Measurements from ENCODE around the gene BMERB1.

Gene BMERB1

GRCh38 chr16:15597822-15598647, 163.6 kb downstream of the BMERB1 start:
- no peak overlapping the region for H3K4me3 ChIP-seq (replicated peaks; ENCODE audit: low read depth, low read length)
- DNase-seq (ENCODE audit: low read depth) = no peak
- TF ChIP-seq CTCF (IDR thresholded peaks at IDR 0.05; ENCODE audit: low read length, missing control alignments) = no peak

DNA sequence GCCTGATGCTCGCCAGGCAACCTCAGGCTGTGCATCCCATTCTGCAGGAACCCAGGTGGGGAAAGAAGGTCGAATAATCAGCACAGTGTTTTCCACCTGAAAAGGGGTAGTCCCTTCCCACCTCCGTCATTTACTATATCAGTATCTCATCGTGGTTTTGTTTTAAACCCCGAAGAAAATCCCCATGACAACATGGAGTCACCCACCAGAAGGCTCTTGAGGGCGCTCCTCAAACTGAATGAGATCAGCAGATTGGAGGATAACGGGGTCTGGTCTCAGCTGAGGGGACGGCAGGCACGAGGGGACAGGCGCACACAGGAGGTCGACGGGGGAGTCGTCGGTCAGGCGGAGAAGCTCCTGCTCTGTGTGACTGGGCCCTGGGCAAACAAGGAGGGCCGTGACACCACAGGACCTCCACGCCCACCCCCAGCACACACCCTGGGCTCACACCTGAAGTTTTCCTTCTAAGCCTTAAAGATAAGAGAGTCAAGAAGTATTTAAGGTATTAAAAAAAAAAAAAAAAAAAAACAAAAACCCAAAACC, 164.3 kb downstream of the BMERB1 start:
- DNase-seq (ENCODE audit: low read depth) = no peak
- TF ChIP-seq CTCF (IDR thresholded peaks at IDR 0.05; ENCODE audit: low read length, missing control alignments) = no peak
- no peak overlapping the region for H3K4me3 ChIP-seq (replicated peaks; ENCODE audit: low read depth, low read length)

GRCh38 chr16:15599303-15600070, 165.1 kb downstream of the BMERB1 start:
- H3K4me3 ChIP-seq (replicated peaks; ENCODE audit: low read depth, low read length) = no peak overlapping the region
- DNase-seq (ENCODE audit: low read depth) = no peak
- TF ChIP-seq CTCF (IDR thresholded peaks at IDR 0.05; ENCODE audit: low read length, missing control alignments) = no peak

DNA sequence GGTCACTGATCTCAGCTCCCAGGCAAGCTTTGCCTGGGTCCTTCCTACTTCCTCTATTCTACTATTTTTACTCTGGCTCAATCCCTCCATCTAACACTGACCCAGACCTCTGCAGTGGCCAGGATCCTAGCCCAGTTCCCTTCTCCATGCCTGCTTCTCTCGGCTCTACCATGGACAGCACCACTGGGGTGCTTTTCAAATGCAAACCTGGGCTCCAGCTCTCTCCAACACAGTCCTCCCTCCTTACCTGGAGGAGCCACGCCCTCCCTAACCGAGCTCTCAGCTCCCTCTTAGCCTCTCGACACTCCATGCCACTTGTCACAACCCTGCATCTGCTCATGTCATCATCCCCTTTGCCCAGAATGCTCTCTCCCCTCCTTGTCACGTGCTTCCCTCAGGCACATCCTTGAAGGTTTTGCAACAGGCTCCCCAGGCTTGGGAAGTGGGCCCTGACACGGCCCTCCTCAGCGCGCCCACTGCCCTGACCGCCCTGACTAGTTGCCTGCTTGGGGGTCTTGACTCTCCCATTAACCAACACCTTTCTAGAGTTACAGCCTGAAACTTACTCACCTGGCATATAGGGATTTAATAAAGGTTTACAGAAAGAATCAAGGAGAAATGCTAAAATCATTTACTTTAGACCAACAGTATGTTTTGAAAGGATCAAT, 167.0 kb downstream of the BMERB1 start:
- no peak for DNase-seq (ENCODE audit: low read depth)
- no peak for TF ChIP-seq CTCF (IDR thresholded peaks at IDR 0.05; ENCODE audit: low read length, missing control alignments)
- H3K4me3 ChIP-seq (replicated peaks; ENCODE audit: low read depth, low read length) = no peak overlapping the region

GRCh38 chr16:15602285-15603044, 168.1 kb downstream of the BMERB1 start:
- H3K4me3 ChIP-seq (replicated peaks; ENCODE audit: low read depth, low read length) = no peak overlapping the region
- no peak for DNase-seq (ENCODE audit: low read depth)
- no peak for TF ChIP-seq CTCF (IDR thresholded peaks at IDR 0.05; ENCODE audit: low read length, missing control alignments)
